Cardiac fibroblast (primary cell): Measurements from ENCODE around the gene COL9A3.

ENCODE experiments used
- DNase-seq, 2 donors: peaks; one replicate each; pipeline versions ENCODE4 v3.0.0 to v3.0.0-alpha.2; 2010; ENCODE audit warnings: low read depth in 2 of 2
- H3K4me3 ChIP-seq, 2 donors: replicated peaks in 1 of 2; 1 replicate in 1 of 2; 2 replicates in 1 of 2; pipeline ENCODE4 v1.5.1; 2011; ENCODE audit warnings: low read depth in 2 of 2, low read length in 2 of 2, mild to moderate bottlenecking in 2 of 2, moderate library complexity in 1 of 2
- TF ChIP-seq, protein P1 (sequence below): IDR thresholded peaks from one replicate; pipeline ENCODE4 v1.5.1; 2011; ENCODE audit warnings: low read depth, mild to moderate bottlenecking, low read length, inconsistent platforms

COL9A3 gene

DNA sequence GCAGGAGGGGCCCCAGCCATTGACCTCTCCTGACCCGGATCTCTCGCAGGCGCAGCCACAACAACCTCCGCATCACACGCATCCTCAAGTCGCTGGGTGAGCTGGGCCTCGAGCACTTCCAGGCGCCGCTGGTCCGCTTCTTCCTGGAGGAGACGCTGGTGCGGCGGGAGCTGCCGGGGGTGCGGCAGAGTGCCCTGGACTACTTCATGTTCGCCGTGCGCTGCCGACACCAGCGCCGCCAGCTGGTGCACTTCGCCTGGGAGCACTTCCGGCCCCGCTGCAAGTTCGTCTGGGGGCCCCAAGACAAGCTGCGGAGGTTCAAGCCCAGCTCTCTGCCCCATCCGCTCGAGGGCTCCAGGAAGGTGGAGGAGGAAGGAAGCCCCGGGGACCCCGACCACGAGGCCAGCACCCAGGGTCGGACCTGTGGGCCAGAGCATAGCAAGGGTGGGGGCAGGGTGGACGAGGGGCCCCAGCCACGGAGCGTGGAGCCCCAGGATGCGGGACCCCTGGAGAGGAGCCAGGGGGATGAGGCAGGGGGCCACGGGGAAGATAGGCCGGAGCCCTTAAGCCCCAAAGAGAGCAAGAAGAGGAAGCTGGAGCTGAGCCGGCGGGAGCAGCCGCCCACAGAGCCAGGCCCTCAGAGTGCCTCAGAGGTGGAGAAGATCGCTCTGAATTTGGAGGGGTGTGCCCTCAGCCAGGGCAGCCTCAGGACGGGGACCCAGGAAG is 4.5 kb upstream of the COL9A3 start:
- TF ChIP-seq, protein P1, sequence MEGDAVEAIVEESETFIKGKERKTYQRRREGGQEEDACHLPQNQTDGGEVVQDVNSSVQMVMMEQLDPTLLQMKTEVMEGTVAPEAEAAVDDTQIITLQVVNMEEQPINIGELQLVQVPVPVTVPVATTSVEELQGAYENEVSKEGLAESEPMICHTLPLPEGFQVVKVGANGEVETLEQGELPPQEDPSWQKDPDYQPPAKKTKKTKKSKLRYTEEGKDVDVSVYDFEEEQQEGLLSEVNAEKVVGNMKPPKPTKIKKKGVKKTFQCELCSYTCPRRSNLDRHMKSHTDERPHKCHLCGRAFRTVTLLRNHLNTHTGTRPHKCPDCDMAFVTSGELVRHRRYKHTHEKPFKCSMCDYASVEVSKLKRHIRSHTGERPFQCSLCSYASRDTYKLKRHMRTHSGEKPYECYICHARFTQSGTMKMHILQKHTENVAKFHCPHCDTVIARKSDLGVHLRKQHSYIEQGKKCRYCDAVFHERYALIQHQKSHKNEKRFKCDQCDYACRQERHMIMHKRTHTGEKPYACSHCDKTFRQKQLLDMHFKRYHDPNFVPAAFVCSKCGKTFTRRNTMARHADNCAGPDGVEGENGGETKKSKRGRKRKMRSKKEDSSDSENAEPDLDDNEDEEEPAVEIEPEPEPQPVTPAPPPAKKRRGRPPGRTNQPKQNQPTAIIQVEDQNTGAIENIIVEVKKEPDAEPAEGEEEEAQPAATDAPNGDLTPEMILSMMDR = no peak
- H3K4me3 ChIP-seq = no peak overlapping the region
- DNase-seq = no peak

DNA sequence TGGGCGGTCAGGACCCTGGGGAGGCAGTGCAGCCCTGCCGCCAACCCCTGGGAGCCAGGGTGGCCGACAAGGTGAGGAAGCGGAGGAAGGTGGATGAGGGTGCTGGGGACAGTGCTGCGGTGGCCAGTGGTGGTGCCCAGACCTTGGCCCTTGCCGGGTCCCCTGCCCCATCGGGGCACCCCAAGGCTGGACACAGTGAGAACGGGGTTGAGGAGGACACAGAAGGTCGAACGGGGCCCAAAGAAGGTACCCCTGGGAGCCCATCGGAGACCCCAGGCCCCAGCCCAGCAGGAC is 4.0 kb upstream of the COL9A3 start:
- H3K4me3 ChIP-seq = no peak overlapping the region
- DNase-seq = no peak
- TF ChIP-seq, protein P1 = no peak

DNA sequence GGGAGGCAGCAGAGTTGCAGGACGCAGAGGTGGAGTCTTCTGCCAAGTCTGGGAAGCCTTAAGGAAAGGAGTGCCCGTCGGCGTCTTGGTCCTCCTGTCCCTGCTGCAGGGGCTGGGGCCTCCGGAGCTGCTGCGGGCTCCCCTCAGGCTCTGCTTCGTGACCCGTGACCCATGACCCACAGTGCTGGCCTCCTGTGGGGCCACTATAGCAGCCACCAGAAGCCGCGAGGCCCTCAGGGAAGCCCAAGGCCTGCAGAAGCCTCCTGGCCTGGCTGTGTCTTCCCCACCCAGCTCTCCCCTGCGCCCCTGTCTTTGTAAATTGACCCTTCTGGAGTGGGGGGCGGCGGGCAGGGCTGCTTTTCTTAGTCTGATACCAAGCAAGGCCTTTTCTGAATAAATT is 3.3 kb upstream of the COL9A3 start:
- H3K4me3 ChIP-seq = no peak overlapping the region
- DNase-seq = no peak
- TF ChIP-seq, protein P1 = no peak

DNA sequence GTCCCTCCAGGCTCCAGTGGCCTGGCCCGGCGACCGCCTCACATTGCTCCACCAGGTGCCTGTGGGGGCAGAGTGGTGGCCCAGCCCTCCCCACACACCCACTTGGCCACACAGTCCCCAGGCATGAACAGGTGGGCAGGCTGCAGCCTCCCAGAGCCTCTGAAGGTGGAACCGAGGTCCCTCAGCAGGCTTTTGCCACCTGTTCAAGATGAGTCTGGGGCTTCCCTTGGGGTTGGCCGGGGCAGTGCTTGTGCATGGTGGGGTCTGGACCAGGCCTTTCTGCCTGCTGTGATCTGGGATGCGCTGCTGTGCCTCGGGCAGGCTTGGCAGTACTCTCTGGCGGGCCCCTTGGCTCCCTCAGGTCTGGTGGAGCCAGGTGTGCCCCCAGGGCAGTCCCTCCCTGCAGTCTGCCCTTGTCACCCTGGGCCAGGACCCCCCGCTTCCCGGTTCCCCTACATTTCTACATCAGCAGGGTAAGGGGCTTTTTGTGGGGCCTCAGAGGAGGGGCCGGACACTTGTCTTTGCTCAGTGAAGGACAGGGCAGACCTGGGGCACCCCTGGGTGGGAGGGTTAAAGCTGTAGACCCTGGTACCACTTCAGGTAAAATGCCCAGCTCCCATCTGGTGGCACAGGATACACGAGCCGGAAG is 2.7 kb upstream of the COL9A3 start:
- H3K4me3 ChIP-seq = no peak overlapping the region
- TF ChIP-seq, protein P1 = no peak
- no peak for DNase-seq

DNA sequence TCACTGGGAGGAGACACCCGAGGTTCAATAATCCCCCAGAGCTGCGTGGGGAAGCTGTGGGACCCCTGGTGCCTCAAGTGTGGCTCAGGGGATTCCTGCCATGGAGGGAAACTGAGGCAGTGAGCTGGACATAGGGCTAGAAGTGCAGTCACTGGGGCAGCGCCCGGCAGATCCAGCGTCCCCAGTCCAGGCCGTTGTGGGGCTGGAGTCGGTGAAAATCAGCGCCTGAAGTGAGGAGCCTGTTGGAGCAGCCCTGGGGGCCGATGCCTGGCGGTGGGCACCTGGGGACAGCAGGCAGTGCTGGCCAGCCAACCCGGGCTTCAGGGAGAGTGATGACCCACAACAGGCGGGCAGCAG is 2.2 kb upstream of the COL9A3 start:
- no peak overlapping the region for H3K4me3 ChIP-seq
- TF ChIP-seq, protein P1 = no peak
- no peak for DNase-seq

DNA sequence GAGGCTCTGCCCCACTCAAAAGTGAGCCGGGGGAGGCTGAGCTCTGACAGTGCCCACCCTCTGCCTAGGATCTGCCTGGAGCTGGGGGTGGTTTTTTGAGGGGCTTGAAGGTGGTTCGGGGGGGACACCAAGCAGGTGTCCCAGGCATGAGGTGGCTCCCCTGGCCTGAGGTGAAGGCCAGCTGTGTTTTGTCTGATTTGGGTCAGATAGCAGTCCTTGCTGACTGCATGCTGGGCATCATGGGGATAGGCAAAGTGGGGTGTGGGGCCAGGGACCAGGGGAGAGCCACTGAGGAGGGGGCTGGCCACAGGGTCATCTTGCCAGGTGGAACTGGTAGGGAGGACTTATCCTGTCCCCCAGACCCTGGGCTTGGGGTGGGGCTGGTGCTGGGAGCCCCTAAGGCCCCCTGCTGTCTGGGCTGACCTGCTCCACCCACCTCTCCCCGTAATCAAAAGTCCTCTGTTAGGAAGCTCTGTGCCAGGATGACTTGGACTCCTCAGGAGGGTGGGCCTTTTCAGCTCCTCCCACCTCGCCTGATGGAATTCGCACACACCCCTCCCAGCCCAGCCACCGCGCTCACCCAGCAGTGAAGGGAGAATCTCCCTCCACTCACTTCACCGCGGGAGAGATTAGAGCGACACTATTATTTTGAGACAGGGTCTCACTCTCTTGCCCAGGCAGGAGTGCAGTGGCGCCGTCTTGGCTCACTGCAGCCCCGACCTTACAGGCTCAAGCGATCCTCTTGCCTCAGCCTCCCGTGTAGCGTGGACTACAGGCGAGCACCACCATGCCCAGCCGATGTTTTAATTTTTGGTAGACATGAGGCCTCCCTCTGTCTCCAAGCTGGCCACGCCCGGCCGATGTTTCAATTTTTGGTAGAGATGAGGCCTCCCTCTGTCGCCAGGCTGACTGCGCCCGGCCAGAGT is 1.5 kb upstream of the COL9A3 start:
- no peak overlapping the region for H3K4me3 ChIP-seq
- DNase-seq = peak; percentile 32 to 67
- TF ChIP-seq, protein P1 = no peak
